Neutrophil (primary cell): ENCODE data around the gene BHLHA9.

Source experiments
- H3K27ac ChIP-seq: fragments of 200-600 bp; sonication (generic); 2 replicates; pipeline ENCODE4 v1.5.1; 2016; ENCODE audit warnings: mild to moderate bottlenecking, moderate library complexity
- H3K27me3 ChIP-seq: fragments of 200-600 bp; sonication (generic); 2 replicates; pipeline ENCODE4 v1.6.0; 2016; ENCODE audit warnings: mild to moderate bottlenecking
- H3K36me3 ChIP-seq: fragments of 200-600 bp; sonication (generic); 2 replicates; pipeline ENCODE4 v1.5.1; 2017
- H3K4me1 ChIP-seq, 2 experiments: fragments of 200-600 bp in 1 of 2; sonication (generic) in 1 of 2; 1 replicate in 1 of 2; 2 replicates in 1 of 2; pipeline versions ENCODE4 v1.5.1 to v1.6.1; 2013 to 2016; ENCODE audit warnings: low read depth in 1 of 2, low read length in 1 of 2, mild to moderate bottlenecking in 1 of 2, moderate library complexity in 1 of 2; ENCODE audit not compliant: control insufficient read depth in 1 of 2, insufficient read depth in 1 of 2
- H3K4me3 ChIP-seq, 2 experiments: fragments of 200-600 bp in 1 of 2; sonication (generic) in 1 of 2; 1 replicate in 1 of 2; 2 replicates in 1 of 2; pipeline ENCODE4 v1.5.1; 2013 to 2016; ENCODE audit warnings: low read depth in 1 of 2, low read length in 1 of 2, mild to moderate bottlenecking in 1 of 2, moderate library complexity in 1 of 2
- H3K9me3 ChIP-seq: fragments of 200-600 bp; sonication (generic); 2 replicates; pipeline ENCODE4 v1.5.1; 2016
- CTCF ChIP-seq: fragments of 200-600 bp; sonication (generic); IDR thresholded peaks from 2 replicates; pipeline ENCODE4 v1.5.1; 2016; ENCODE audit warnings: antibody characterized with exemption

The BHLHA9 gene

GRCh38 chr17:1229900-1230501, 40.2 kb upstream of the BHLHA9 start:
- Histone ChIP-seq H3K27me3 (peaks cover 65% of the 10 kb centered on the region), H3K36me3 (no peaks in the 10 kb centered on the region), H3K27ac (peak overlapping the region; percentile 58), H3K4me1 (peaks cover 15 to 22% of the 10 kb centered on the region in 2 experiments), H3K9me3 (no peaks in the 10 kb centered on the region), H3K4me3 (peak overlapping the region; percentile 69 to 75)
- TF ChIP-seq CTCF = no peak

- peaks cover 64% of the 10 kb centered on the region for H3K27me3 ChIP-seq
- H3K4me3 ChIP-seq = no peak overlapping the region
- H3K4me1 ChIP-seq = peaks cover 15 to 22% of the 10 kb centered on the region in 2 experiments
- no peak overlapping the region for H3K27ac ChIP-seq
- TF ChIP-seq CTCF = no peak
- no peaks in the 10 kb centered on the region for H3K9me3 ChIP-seq
- no peaks in the 10 kb centered on the region for H3K36me3 ChIP-seq
These were observed 38.8 kb upstream of the BHLHA9 start for GRCh38 chr17:1231456-1231855.

DNA sequence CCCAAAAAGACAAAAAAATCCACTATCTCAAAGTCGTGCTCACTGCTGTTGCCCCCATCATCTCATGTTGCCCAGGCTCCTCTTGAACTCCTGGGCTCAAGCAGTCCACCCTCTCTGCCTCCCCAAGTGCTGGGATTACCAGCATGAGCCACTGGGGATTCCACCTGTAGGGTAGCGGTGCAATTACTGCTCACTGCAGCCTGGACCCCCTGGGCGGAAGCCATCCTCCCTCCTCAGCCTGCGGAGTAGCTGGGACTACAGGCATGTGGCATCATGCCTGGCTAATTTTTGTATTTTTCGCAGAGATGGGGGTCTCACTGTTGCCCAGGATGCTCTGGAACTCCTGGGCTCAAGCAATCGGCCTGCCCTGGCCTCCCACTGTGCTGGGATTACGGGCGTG, 37.9 kb upstream of the BHLHA9 start:
- no peak for TF ChIP-seq CTCF
- Histone ChIP-seq H3K9me3 (no peaks in the 10 kb centered on the region), H3K4me1 (peaks cover 15 to 22% of the 10 kb centered on the region in 2 experiments), H3K36me3 (no peaks in the 10 kb centered on the region), H3K4me3 (no peak overlapping the region), H3K27me3 (peaks cover 55% of the 10 kb centered on the region), H3K27ac (no peak overlapping the region)

DNA sequence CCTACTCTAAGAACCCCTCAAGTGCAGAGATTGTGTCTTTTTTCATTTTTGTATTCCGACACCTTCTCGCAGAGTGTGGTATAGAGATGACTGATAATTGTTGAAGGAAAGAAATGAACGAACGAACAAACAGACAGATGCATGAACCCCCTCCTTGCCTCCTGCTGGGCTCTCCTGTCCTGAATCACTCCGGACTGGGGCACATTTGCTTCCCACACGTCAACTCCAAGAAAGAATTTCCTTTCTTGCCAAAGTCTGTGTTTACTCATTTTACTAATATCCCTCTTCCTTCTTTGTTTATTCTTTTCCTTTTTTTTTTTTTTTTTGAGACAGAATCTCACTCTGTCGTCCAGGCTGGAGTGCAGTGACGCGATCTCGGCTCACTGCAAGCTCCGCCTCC, 37.5 kb upstream of the BHLHA9 start:
- TF ChIP-seq CTCF = no peak
- peaks cover 51% of the 10 kb centered on the region for H3K27me3 ChIP-seq
- H3K4me3 ChIP-seq = no peak overlapping the region
- H3K9me3 ChIP-seq = no peaks in the 10 kb centered on the region
- peaks cover 13 to 20% of the 10 kb centered on the region in 2 experiments for H3K4me1 ChIP-seq
- H3K36me3 ChIP-seq = no peaks in the 10 kb centered on the region
- H3K27ac ChIP-seq = no peak overlapping the region

DNA sequence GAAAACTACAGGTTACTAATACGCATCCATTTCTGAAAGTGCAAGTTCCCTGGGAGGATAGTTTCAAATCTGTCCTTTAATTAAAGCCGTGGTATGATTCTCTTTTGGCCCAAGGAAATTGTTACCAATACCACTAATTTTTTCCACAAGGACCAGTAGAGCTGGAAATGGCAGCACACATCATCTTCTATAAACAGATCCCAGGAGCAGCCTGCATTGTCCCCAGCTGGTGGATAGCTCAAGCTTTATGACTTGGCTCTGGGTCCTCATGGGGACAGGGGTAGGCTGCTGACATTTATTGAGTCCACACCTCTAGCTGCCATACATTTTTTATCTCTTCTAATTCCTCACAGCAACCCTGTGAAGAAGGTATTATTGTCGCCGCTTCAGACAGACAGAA, 35.8 kb upstream of the BHLHA9 start:
- no peak overlapping the region for H3K27ac ChIP-seq
- no peaks in the 10 kb centered on the region for H3K9me3 ChIP-seq
- H3K4me1 ChIP-seq = peaks cover 3 to 7% of the 10 kb centered on the region in 2 experiments
- peaks cover 43% of the 10 kb centered on the region for H3K27me3 ChIP-seq
- H3K4me3 ChIP-seq = no peak overlapping the region
- TF ChIP-seq CTCF = no peak
- no peaks in the 10 kb centered on the region for H3K36me3 ChIP-seq
